H7 (cell line): ENCODE measurements around the gene HNRNPK. TPM values are rescaled to one million over a fixed set of nuclear protein-coding genes. Genes with fewer than 3 reads are reported as not detected.
A peak's percentile ranks its signal among the peaks of the same experiment; 100 is the strongest.
"Not testable (repeated sequence)": the region's sequence is repeated elsewhere in the genome, so short reads cannot be mapped to it uniquely, and the experiment has no call there.

ENCODE experiments used
- DNase-seq: peaks from one replicate; pipeline ENCODE4 v3.0.0; 2012
- H3K27me3 ChIP-seq: 2 replicates; pipeline ENCODE4 v1.6.0; 2011; ENCODE audit warnings: mild to moderate bottlenecking, low read length; ENCODE audit not compliant: control insufficient read depth, insufficient read depth
- H3K36me3 ChIP-seq: replicated peaks from 2 replicates; pipeline ENCODE4 v1.5.1; 2011; ENCODE audit warnings: low read length; ENCODE audit not compliant: control insufficient read depth, insufficient read depth
- H3K4me3 ChIP-seq: 2 replicates; pipeline ENCODE4 v1.5.1; 2011; ENCODE audit warnings: low read depth, mild to moderate bottlenecking, control low read depth, low read length, moderate library complexity; ENCODE audit not compliant: insufficient read depth
- total RNA-seq: library from RNA; depleted of rRNA; stranded (reverse); fragments of >200 nt; shearing (Covaris generic); gene quantifications from 2 replicates; pipeline ENCODE4 v1.2.3, GENCODE V29; 2014

The HNRNPK gene
- total RNA-seq, 1 experiment from 2014 or later: 572 TPM

GRCh38 chr9:83965350-83966208, 14.4 kb downstream of the HNRNPK start:
- Histone ChIP-seq H3K4me3 (no peak overlapping the region), H3K36me3 (peaks cover 9% of the 10 kb centered on the region), H3K27me3 (no peaks in the 10 kb centered on the region)
- no peak for DNase-seq

GRCh38 chr9:83964973-83965349, 15.1 kb downstream of the HNRNPK start:
- peaks cover 5% of the 10 kb centered on the region for H3K36me3 ChIP-seq
- no peak overlapping the region for H3K4me3 ChIP-seq
- no peaks in the 10 kb centered on the region for H3K27me3 ChIP-seq
- DNase-seq: no peak

DNA sequence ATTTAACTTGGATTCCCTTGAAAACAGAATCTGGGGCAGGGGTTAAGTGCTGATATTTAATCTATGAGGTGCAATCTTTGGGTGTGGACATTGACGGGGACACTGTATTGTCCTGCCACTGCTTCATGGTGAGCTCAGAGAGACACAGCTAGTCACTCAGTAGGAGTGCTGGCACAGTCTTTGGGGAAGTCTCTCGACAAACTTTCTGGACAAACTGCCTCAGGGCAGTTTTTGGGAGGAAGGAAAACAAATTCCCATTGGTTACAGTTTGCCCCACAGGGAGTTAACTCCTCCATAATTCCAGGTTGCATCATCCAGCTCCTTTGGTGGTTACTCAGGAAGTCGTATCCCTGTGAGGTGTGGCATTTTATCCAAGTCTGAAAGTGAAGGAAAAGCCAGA, 17.9 kb downstream of the HNRNPK start:
- Histone ChIP-seq H3K27me3 (no peaks in the 10 kb centered on the region), H3K36me3 (no peaks in the 10 kb centered on the region), H3K4me3 (no peak overlapping the region)
- no peak for DNase-seq

DNA sequence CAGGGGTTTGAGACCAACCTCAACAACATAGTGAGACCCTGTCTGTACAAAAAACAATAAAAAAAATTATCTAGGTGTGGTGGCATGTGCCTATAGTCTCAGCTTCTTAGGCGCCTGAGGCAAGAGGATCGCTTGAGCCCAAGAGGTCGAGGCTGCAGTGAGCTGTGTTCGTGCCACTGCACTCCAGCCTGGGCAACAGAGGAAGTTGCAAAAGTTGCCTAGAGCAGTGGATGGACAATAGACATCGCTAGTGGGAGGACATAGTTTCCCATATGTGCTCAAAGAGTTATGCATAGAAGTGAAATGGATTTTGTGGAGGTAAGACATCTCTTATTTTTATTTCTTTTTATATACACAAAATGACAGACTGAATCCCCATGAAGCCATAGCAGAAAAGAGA, 19.0 kb downstream of the HNRNPK start:
- Histone ChIP-seq H3K27me3 (no peaks in the 10 kb centered on the region), H3K4me3 (no peak overlapping the region), H3K36me3 (no peaks in the 10 kb centered on the region)
- DNase-seq: no peak

DNA sequence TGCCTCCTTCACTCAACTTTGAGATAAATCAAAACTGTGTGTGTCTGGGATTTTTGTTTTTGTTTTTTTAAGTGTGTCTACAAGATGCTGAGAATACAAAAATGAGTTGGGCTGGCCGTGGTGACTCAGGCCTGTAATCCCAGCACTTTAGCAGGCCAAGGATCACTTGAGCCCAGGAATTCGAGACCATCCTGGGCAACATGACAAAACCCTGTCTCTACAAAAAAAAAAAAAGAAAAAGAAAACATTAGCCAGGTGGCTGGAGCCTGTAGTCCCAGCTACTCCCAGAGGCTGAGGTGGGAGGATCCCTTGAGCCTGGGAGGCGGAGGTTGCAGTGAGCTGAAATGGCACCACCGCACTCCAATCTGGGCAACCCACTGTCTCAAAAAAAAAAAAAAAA, 21.0 kb downstream of the HNRNPK start:
- Histone ChIP-seq H3K36me3 (no peaks in the 10 kb centered on the region), H3K27me3 (no peaks in the 10 kb centered on the region), H3K4me3 (no peak overlapping the region)
- DNase-seq: no peak

GRCh38 chr9:83957248-83957513, 22.8 kb downstream of the HNRNPK start:
- no peaks in the 10 kb centered on the region for H3K27me3 ChIP-seq
- no peak overlapping the region for H3K4me3 ChIP-seq
- H3K36me3 ChIP-seq: no peaks in the 10 kb centered on the region
- DNase-seq: no peak

- no peaks in the 10 kb centered on the region for H3K36me3 ChIP-seq
- H3K27me3 ChIP-seq: no peaks in the 10 kb centered on the region
- DNase-seq: peak; percentile 56
- peak overlapping the region; percentile 42; the same call in 1 of the 2 replicates for H3K4me3 ChIP-seq
Measured at GRCh38 chr9:83956436-83957247, 23.4 kb downstream of the HNRNPK start.

DNA sequence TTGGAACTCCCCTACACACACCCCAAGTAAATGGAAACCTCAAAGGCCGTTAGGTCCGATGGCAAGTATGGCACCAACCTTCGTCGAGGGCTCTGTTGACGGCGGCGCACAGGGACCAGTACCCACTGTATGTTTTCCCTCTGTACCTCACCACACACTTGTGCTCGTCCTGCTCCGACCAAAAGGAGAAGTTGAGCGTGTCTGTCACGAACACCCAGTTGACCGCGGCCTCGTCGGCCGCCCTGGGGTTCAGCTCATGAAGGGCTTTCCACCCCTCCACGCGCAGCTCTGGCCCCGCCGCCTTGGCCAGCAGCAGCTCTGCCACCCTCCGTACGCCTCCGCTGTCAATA, 24.0 kb downstream of the HNRNPK start:
- no peak for DNase-seq
- Histone ChIP-seq H3K27me3 (no peaks in the 10 kb centered on the region), H3K36me3 (no peaks in the 10 kb centered on the region), H3K4me3 (peak overlapping the region; percentile 42; the same call in 1 of the 2 replicates)

GRCh38 chr9:83948096-83948495, 31.9 kb downstream of the HNRNPK start:
- H3K4me3 ChIP-seq, H3K27me3 ChIP-seq, DNase-seq, H3K36me3 ChIP-seq: not testable (repeated sequence)

DNA sequence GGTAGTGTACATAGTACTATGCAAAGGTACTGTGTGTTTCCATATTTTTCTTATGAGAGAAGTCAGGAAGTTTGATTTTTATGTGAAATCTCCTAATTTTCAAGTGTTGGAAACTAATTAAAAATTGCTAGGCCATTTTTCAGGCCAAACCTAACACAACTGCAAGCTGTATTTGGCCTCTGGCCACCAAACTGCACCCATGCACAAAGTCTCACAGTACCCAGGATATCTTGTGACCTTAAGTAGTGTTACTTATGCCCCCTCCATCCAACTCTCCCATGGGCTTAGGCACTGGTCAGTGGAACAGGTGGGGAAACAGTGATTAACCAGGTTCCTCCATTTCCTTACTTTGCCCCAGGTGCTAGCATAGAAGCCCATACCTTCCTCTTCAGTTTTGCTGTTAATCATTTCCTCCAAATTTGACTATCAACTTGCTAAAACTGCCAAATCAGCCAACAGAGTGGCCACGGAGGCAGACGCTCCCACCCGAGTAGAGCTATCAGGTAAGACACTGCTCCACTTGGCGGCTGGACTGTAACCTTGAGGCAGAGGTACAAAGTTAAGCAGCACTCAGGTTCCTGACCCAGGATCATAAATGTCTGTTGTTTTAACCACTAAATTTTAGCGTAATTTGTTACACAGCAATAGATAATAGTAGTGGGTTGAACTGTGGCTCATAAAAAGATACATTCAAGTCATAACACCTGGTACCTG, 39.3 kb downstream of the HNRNPK start:
- Histone ChIP-seq H3K4me3 (no peak overlapping the region), H3K36me3 (no peaks in the 10 kb centered on the region), H3K27me3 (no peaks in the 10 kb centered on the region)
- no peak for DNase-seq

DNA sequence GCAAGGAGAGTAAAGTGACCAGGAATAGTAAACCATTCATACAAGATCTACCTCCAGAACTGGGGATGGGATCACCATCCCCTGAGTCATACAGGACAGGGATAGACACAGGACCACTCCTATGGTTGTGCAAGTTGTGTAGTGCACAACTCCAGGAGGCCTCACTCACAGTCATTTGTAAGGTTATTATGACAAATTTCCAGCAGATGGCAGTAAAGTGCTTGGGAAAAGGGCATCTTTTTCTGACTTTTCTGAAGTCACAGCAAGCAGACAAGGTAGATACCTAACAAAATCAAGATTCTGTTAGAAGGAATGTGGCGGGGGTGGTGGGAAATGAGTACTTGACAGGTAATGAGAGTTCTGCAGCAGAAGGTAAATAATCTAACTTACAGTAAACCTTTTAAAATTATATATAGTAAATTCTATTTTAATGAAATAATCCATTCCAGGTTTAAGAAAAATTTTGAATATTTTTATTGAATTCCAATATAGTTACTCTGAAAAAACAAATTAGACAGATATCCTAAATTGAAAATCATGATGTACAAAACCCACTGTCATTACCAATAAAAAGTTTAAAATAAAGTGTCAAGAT, 42.1 kb downstream of the HNRNPK start:
- DNase-seq: peak; percentile 58
- no peaks in the 10 kb centered on the region for H3K36me3 ChIP-seq
- no peaks in the 10 kb centered on the region for H3K27me3 ChIP-seq
- H3K4me3 ChIP-seq: no peak overlapping the region

GRCh38 chr9:83936523-83936922, 43.5 kb downstream of the HNRNPK start:
- DNase-seq: no peak
- Histone ChIP-seq H3K4me3 (no peak overlapping the region), H3K36me3 (no peaks in the 10 kb centered on the region), H3K27me3 (no peaks in the 10 kb centered on the region)

DNA sequence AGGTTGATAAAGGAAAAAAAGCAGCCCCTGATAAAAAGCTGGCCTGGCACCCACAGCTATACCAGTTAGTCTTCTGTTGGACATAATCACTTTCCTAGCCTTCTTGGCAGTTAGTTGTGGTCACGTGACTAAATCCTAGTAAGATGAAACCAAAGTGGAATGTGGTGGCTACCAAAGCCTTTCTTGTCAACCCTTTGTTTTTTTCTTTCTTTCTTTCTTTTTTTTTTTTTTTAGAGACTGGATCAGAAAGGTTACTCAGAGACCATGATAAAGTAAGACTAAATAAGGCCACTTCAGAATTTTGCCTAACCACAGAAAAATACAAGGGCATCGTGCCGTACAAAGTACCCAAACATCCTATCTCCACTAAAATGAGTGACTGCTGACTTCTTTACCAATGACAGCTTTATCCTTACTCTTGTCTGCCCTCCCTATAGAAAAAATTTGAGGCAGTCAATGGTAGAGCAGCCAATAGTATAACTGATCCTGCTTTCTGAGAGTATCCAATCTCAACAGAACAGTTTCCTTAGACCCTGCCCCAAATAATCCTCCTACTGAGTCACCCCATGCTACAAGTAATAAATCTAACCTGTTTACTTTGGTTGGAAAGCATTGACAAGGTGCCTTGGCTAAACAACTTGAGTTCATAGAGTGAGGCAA, 44.6 kb downstream of the HNRNPK start:
- Histone ChIP-seq H3K27me3 (no peaks in the 10 kb centered on the region), H3K4me3 (no peak overlapping the region), H3K36me3 (no peaks in the 10 kb centered on the region)
- no peak for DNase-seq

DNA sequence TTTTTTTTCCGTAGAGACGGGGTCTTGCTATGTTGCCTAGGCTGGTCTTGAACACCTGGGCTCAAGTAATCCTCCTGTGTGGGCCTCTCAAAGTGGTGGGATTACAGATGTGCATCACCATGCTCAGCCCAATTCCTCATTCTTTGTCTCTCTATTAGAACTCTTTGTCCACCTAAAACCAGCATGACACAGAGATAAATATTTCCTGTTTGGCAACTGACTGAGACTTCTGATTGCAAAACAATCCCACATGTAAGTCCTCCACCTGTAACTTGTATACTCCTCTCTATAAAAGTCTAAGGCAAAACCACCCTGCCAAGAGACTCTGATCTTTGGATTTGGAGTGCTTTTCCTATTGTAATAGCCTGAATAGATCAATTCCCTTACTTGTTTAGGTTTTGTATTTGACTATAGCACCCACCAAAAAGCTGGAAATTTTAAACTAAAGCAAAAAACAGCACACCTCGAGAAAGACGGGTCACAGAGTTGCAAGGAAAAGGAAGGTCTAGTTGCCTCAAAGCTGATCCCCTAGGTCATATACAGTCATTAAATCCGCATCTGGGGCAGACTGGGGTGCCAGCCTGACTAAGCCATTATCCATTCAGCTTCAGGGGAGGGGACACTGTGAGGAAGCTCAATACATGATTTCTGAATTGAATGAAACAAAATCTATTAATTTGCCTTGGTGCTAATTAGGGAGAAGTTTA, 45.3 kb downstream of the HNRNPK start:
- Histone ChIP-seq H3K27me3 (no peaks in the 10 kb centered on the region), H3K4me3 (no peak overlapping the region), H3K36me3 (no peaks in the 10 kb centered on the region)
- DNase-seq: no peak
